NCI-H2196 (cell line): Measurements from ENCODE around the gene NTN4.
"Not testable (repeated sequence)": the region's sequence is repeated elsewhere in the genome, so short reads cannot be mapped to it uniquely, and the experiment has no call there.

Experiments used
- DNase-seq: peaks from one replicate; lab custom pipeline; 2025; ENCODE audit not compliant: unreplicated experiment; lab: John Stamatoyannopoulos, UW

Gene NTN4

DNA sequence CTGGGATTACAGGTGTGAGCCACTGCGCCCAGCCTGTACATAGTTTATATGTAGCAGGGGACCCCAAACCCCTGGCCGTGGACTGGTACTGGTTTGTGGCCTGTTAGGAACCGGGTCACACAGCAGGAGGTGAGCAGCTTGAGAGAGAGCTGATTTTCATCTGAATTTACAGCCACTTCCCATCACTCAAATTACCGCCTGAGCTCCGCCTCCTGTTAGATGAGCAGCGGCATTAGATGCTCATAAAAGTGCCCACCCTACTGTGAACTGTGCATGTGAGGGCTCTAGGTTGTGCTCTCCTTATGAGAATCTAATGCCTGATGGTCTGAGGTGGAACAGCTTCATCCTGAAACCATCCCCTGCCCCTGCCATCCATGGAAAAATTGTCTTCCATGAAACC is 119.3 kb downstream of the NTN4 start:
- DNase-seq: no peak

DNA sequence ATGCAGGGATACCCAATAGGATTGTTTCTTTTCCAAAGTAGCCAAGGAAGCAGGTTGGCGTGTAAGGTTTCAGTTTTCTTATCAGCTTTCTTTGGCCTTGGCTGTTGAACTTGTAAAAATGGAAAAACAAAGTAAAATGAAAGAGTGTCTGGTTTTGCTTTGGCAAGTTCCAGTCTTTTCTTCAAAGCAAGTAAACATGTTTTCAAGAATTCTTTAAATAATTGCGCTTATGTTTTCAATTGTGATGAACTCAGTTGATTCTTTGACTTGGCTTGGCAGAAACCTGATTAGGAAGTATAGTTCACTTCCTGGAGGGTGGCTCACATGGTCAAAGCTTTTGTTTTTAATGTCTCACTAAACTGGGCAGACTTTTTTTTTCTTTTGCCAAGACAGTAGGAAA is 127.0 kb downstream of the NTN4 start:
- no peak for DNase-seq

DNA sequence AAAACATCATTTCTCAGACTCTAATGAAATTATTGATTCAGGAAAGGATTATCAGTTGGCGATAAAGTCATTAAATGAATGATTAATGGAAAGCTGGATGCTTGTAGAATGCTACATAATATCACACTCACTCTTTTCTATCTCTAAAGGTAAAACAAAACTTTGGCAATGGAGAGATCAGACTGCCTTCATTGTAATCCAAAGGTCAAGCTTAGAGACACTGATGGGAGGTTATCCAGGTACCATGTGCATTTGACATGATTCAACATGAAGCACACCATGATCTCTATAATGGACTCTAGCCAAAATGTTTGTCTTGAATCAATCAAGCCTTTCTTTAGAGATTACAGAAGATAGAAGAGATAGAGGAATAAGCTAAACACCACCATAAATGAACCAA is 129.2 kb downstream of the NTN4 start:
- no peak for DNase-seq

DNA sequence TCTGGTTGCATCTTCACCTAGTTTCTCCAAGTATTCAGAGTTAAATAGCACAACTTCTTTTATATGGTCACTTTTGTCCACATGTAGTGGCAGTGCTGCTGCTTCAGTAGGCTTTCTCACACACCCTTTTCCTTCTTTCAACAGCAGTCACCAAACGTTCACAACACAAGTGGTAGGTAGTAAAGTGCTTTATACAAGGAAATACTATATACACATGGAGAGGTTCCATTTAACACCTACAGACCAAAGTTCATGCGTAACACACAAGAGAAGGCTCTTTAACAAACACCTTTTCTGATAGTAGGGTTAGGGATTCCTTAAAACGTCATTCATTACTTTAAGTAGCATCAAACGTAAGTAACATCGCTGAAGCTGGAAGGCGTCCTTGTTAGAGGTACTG is 132.2 kb downstream of the NTN4 start:
- DNase-seq: no peak

DNA sequence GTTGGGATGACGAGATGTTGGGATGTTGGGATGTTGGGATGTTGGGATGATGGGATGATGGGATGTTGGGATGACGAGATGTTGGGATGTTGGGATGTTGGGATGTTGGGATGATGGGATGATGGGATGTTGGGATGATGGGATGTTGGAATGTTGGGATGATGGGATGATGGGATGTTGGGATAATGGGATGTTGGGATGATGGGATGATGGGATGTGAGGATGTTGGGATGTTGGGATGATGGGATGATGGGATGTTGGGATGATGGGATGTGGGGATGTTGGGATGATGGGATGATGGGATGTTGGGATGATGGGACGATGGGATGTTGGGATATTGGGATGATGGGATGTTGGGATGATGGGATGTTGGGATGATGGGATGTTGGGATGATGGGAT is 135.9 kb downstream of the NTN4 start:
- not testable (repeated sequence) for DNase-seq

DNA sequence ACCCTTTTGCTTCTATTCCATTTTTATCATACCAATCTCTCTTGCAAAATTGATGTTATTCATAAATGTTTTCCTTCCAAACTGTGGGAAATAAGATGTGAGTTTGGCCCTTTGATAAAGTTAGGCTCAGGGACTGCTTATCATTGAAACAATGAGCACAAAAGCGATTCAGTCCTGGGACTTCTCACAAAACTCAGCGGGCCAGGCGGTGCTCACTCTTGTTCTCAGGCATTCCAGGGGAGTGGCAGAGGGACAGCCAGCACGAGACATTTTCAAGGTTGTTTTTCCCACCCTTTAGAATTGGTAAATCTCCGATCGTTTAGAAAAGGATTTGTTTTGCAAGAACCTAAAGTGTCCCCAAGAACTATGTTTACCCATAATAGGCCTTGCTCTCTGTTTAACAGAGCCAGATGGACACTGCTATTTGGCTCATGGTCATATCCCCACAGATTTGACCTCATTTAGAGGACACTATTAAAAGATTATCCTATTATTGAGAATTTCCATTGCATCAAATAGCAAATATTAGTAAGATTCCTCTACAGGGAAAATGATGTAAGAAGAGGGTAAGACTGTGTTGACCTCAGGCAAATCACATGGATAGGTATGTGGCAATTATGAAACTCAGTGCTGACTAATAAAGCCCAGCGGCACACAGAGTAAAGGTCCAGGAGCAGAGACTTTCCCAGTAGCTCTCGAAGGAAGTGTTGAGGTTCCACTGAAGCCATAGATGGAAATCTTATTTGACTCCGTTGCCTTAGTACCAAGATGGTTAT is 136.6 kb downstream of the NTN4 start:
- no peak for DNase-seq

DNA sequence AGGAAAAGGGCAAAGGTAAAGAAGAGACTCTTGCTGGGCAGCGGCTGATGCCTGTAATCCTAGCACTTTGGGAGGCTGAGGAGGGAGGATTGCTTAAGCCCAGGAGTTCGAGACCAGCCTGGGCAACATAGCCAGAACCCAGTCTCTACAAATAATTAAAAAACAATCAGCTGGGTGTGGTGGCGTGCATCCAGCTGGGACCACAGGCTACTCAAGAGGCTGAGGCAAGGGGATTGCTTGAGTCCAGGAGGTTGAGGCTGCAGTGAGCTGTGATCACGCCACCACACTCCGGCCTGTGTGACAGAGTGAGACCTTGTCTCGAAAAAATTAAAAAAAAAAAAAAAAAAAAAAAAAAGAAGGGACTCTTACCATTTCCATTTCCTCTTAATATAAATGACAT is 138.9 kb downstream of the NTN4 start:
- no peak for DNase-seq

DNA sequence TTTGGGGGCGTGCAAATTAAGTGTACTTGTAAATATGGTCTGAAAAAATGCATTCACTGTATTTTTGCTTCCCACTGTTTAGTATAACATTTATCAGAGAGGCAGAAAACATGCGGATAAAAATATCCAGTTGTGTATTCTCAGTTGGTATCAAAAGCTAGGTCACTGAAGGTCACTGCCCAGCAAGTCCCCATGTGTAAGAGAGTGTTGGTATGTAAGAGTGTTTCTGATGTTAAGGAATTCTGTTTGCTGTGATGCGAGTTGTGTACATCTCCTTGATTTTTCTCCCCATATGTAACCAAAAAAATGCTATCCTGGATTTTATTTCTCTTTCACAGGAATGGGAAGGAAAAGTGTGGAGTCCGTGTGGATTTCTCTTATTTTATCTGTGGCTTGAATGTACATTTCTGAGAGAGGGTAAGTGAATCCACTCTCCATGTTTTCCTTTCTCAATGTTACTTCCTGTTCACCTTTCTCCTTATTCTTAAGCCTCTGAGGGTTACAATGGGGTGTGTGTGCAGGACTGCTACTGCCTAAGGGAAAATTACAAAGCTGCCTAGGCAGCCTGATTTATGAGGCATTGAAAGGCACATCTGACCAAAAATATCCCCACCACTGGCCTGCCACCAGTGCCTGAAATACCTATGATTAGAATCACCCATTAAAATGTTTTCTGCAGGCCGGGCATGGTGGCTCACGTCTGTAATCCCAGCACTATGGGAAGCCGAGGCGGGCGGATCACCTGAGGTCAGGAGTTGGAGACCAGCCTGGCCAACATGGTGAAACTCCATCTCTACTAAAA is 141.4 kb downstream of the NTN4 start:
- DNase-seq: no peak

DNA sequence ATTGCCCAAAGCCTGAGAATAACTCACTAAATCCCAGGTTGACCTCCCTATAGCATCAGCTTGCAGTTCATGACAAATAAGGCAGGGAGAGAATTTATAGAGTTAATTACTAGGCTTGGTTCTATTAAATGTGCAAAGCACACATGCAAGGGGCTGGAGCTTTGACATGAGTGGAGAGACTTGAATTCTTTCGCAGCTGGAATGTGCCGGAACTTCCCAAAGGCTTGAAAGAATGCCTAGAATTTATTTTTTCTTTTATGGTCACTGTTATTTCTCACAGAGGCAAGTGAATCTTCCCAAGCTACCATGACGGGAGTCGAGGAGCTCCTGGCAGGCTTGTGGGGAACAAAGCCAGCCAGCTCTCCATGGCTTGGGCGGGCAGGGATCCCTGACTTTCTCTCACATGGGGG is 143.8 kb downstream of the NTN4 start:
- no peak for DNase-seq

DNA sequence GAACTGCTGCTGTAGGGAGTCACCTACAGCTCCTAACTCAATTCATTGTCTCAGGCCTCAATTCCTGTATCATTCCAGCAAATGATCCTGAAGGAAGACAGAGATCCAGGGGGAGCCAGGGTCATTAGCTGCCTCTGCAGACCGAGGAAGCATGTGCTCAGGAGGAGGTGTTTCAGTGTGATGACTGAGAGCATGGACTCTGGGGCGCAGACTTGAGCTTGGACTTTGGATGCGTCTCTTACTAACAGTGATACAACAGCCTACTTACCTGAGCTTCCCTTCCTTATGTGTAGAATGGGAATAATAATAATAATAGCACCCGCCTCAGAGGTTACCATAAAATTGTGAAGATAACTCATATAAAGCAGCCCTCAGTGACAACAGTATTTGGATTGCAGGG is 147.3 kb downstream of the NTN4 start:
- DNase-seq: no peak

DNA sequence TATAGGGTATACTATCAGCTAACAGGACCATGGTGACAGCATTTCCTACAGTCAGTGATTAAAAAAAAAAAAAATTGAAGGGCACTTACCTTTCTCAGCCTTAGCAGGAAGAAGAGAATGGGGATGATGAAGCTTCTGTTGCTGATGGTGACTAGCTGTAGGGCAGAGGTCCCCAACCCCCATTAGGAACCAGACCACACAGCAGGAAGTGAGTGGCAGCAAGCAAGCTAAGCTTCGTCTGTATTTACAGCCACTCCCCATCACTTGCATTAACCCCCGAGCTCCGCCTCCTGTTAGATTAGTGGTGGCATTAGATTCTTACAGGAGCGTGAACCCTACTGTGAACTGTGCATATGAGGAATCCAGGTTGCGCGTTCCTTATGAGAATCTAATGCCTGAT is 148.0 kb downstream of the NTN4 start:
- DNase-seq: no peak

DNA sequence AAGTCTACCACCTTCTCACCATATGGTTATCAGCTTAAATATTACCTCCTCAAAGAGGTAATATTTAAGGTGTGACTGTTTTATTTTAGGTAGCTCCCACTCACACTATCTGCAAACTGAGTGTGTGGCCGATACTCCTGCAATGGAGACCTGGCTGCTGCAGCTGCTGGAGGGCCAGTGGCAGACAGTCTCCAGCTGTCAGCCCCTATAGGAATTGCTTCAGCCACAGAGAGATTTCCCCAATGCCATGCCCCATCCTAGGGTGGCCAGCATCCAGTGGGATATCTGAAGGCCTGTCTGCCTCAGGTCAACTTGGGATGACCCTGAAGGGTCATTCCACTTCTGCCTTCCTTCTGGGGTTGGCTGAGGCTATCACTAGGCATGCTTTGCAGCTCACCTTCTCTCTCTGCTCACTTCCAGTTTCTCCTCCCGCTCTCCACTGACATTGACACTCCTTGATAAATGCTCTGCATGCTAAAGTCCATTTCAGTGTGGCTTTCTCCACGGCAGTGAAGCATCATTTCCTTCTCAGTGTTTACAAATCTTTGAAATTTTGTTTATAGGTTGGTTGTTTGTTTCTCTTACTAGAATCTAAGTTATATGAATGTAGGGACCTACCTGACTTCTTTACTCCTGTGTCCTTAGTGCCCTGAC is 149.1 kb downstream of the NTN4 start:
- no peak for DNase-seq

DNA sequence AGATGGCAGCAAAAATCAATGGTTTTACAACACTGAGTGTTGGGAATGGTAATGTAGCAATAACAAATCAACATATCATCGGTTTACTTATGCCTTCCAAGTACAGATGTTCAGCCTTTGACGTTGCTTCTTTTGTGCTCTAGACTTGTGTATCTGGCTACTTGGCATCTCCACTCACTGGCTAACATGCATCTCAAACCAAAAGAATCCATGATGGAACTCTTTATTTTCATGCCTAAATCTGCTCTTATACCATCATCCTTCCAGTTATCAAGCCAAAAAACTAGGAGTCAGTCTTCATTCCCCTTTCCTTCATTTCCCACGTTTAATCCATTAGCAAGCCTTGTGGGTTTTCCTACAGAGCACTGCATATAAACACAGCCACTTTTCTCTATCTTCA is 150.0 kb downstream of the NTN4 start:
- DNase-seq: no peak

DNA sequence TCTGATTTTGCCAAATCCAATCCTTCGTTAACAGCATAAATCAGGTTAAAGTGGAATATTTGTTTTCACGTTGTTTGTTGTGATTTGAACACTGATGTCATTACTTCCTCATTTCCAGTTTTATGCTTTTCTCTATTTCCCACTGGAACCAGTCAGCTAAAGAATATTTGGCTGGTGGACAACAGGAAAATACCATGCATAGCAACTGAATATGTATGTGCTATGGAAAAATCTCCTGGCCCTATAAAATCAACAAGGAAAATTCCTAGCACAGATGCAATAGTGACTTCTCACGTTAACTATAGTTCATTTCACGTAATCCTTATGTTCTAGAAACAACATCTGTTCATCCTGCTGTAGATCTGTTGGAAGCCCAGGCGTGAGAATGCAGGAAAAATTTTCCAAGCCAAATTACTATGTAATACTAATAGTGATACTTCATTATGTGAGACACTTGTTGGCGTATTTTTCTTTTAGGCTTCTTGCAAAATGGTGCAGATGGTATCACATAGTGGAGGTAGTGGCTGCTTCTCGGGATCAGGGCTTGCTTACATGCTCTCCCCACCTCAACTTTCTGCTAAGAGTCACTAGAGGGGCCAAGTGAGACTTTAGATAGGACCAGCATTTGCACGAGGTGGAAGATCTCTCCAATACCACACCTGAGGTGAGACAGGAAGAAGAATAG is 153.0 kb downstream of the NTN4 start:
- no peak for DNase-seq

DNA sequence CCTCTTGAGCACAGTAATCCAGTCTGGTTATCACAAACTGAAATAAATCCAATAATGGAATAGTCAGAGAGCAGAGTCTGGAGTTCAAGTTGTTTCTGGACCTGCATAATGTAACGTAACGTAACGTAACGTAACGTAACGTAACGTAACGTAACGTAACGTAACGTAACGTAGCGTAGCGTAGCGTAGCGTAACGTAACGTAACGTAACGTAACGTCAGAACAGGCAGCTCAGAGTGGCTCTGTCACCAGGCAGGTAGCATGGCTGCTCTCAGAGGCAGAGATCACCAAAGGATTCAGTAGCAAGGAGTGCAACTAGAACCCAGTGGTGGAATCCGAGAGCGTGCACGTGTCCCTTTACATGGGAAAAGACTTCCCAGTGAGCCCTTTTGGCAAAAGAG is 153.6 kb downstream of the NTN4 start:
- DNase-seq: no peak

DNA sequence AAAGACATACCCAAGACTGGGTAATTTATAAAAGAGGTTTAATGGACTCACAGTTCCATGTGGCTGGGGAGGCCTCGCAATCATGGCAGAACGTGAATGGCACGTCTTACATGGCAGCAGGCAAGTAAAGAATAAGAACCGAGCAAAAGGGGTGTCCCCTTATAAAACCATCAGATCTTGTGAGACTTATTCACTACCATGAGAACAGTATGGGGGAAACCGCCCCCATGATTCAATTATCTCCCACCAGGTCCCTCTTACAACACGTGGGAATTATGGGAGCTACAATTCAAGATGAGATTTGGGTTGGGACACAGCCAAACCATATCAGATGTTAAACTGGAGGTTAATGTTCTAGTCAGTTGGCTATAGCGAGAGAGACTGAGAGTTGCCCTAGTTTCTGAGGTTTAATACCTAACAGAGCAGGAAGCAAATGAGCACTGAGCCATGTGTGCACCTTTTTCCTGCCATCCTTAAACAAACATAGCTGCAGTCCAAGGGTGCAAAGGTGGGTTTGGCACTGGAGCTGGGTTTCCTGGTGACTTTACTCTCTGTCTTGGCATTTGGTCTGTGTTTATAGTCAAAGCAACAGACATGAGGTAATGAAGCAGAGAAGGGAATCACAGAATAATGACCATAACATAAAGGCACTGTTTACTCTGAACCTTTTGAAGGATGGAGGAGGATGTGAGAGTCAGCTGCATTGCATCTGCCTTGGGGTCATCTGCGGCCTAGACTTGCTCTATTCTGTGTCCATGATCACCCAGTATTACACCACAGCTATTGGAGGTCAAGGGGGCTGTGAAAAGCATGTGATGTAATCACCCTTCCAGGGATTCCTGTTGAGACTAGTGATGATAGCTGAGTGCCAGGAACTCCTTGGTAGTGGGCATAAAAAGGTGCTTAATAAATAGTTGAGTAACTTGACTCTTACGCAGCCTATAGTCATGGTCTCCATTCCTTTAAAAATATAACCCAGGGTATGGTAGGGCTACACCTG is 155.6 kb downstream of the NTN4 start:
- DNase-seq: peak; percentile 28

DNA sequence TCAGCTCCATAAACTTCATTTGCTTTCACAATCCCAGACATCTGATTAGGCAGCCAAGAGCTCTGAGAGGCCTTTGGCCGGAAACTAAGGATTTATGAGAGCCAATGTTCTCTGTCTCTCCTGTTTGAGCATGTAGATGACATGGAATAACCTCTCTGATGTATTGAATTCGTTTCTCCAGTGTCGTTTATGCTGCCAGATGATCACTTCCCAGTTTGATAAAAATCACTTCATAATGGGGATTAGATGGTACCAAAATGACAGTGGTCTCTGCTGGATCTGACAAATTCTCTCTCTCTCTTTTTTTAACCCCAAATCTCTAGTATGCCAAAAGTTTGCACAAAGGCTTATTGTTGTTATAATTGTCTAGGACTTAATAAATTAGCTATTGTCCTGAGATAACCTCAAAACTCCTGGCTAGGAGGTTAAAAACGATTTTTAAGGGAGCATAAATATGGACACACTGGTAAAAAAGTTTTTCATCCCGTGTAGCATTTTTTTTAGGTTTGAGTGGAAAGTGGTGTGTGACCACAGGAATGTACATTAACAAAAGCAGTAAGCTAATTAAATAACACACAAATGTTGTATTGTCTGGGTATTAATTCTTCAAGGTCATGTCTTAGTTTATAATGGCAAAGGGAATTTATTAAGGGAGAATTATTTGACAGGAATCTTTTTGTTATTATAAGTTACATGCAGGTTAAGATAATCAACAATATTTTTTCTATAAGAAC is 156.7 kb downstream of the NTN4 start:
- no peak for DNase-seq

DNA sequence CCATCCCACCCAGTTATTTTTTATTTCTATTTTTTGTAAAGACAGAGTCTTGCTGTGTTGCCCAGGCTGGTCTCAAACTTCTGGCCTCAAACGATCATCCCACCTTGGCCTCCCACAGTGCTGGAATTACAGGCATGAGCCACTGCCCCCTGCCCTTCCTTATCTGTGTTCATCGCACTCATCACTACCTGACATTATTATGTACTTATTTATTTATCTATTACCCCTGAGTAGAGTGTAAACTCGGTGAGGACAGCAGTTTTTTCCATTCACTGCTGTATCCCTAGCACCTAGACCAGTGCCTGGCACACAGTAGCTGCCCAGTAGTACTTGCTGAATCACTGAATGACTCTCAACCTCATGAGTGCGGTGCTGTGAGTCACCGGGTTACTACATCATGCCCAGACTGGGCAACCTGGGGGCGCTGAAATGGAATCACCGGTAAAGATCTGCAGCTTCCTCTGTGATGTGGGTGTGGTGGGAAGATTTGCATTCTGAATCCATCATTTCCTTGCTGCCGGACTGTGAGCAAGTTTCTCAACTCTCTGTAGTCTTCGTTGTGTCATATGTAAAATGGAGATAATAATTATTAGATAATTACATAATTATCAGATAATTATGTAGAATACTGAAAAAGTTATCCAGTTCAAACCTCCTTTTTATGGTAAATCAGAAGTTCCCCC is 157.4 kb downstream of the NTN4 start:
- no peak for DNase-seq

DNA sequence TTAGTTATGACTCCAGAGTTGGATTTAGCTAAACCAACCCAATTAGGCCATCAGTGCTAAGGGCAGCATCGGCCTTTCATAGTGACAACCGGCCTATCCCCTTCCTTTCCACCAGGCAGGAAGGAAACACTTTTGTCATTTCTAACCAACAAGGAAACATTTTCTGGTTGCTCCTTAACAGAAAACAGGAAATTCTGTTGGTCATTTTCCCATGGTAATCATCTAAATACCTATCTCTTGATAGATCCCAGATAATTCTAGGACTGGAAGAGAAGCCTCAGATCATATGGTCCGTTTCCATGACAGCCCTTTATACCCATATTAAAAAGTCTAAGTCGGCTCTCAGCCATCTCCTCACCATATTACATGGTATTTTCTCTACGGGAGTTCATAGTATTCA is 160.1 kb downstream of the NTN4 start:
- DNase-seq: no peak
